Left ventricle myocardium inferior (tissue), 1 donor: ENCODE measurements around the gene GPR183. TPM values are rescaled to one million over a fixed set of nuclear protein-coding genes. Genes with fewer than 3 reads are reported as not detected.
A peak's percentile ranks its signal among the peaks of the same experiment; 100 is the strongest.

ENCODE experiments used
- DNase-seq: peaks from one replicate; pipeline ENCODE4 v3.0.0-alpha.2; 2020
- H3K27ac ChIP-seq: fragments of 200-600 bp; replicated peaks from 2 replicates; pipeline ENCODE4 v1.8.0; 2021
- H3K27me3 ChIP-seq: fragments of 200-600 bp; 2 replicates; pipeline ENCODE4 v1.8.0; 2021; ENCODE audit warnings: low read depth
- H3K36me3 ChIP-seq: fragments of 200-600 bp; 2 replicates; pipeline ENCODE4 v1.8.0; 2021
- H3K4me1 ChIP-seq: fragments of 200-600 bp; 2 replicates; pipeline ENCODE4 v1.8.0; 2021
- H3K4me3 ChIP-seq: fragments of 200-600 bp; 2 replicates; pipeline ENCODE4 v1.8.0; 2021; ENCODE audit warnings: mild to moderate bottlenecking, moderate library complexity
- H3K9me3 ChIP-seq: fragments of 200-600 bp; replicated peaks from 2 replicates; pipeline ENCODE4 v1.8.0; 2021
- CTCF ChIP-seq: fragments of 200-600 bp; IDR thresholded peaks from 2 replicates; pipeline ENCODE4 v1.8.0; 2021; ENCODE audit warnings: antibody characterized with exemption, mild to moderate bottlenecking, borderline replicate concordance
- intact Hi-C: fragments of 100-400 bp; cut with micrococcal nuclease; formaldehyde crosslinking; loops from one replicate; pipeline ENCODE4 v1.11.0; 2022
- long read RNA-seq: library from polyadenylated mRNA; unstranded; transcript quantifications from one replicate; pipeline ENCODE4 v2.0.0, GENCODE V29; 2021
- total RNA-seq: library from RNA; stranded (reverse); fragmentation: NEBNext Ultra II Directional; extraction: Animal tissue kit (Norgen Biotek cat#: 25700); gene quantifications from one replicate; pipeline ENCODE4 v1.2.1, GENCODE V29; 2021
- donor health status: DM: no; HTN: yes; CAD: no; lungs with severe emphysema.

Gene GPR183, protein sequence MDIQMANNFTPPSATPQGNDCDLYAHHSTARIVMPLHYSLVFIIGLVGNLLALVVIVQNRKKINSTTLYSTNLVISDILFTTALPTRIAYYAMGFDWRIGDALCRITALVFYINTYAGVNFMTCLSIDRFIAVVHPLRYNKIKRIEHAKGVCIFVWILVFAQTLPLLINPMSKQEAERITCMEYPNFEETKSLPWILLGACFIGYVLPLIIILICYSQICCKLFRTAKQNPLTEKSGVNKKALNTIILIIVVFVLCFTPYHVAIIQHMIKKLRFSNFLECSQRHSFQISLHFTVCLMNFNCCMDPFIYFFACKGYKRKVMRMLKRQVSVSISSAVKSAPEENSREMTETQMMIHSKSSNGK
- 1.7 TPM for total RNA-seq
- long read RNA-seq, partial matches to known transcripts: 0 of 4 reads
- long read RNA-seq, other reads (novel, unspliced or antisense): 0 of 4 reads

DNA sequence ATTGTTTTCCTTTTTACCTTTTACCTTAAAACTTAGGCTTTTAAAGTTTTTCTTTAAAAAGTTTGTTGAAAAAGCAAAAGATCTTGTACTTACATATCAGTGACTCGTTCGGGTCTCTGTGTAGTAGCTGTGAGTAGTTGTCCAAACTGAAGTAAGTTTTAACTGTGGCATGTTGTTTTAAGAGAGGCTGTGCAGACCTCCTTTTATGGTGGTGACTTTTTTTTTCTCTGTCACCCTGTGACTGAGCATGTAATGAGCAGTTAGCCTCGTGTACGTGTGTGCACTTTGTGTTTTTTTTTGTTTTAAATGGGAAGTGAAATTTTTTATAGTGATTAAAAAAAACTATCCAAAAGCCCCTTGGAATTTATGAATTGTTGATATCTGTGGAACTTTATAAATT is at the start of gene GPR183:
TSS of gene GPR183 (minus strand) at position 153 of the 400 bp plus-strand sequence. CDS start 11,254 bp downstream, outside the sequence.
- H3K27ac ChIP-seq: peak within 1 kb of the TSS; percentile 25

DNA sequence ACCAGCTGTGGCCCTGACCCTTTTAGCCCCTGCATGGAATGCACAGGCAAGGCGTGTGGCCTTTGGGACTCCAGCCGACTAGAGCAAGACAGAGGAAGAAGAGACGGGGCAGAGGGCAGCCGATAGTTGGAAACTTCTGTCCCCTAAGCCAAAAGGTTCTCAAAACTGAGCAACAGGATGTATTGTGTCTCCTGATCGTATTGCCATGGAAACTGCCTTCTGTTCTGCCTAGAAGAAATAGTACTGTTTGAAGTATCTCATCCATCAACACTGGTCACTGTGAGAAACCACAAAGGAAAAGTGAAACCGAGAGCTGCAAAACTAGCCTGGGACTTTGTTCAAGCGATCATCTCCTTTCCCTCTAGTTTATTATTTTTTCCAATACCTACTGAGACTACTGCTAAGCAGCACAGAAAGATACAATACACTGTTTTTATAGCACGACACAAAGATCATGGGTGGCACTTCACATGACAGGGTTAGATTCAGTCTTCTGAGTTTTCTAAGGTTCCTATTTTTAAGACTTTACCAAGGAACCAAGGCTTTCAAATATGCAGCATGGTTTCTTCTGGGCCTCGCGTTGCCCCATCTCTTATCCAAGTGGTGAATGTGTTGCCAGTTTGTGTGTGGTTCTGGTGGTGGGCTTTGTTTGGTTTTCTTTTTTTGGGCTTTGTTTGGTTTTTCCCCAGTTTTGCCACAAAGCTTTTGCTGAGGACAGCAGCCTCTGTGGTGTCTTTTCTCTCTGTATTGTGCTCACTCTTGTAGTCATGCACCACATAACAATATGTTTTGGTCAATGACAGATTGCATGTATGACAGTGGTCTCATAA is 49.3 kb upstream of the GPR183 start:
- intact Hi-C loops: no loop called here
- Histone ChIP-seq H3K27me3 (no peaks in the 10 kb centered on the region), H3K27ac (peak overlapping the region; percentile 63), H3K36me3 (peaks cover 29% of the 10 kb centered on the region), H3K4me1 (peaks cover 25% of the 10 kb centered on the region), H3K9me3 (no peaks in the 10 kb centered on the region), H3K4me3 (peak overlapping the region; percentile 51)
- DNase-seq: no peak
- TF ChIP-seq CTCF: no peak

More for the DNA sequence above, at the start of gene GPR183:
- Histone ChIP-seq H3K36me3 (peaks cover 2% of the 10 kb centered on the region), H3K4me3 (peak within 1 kb of the TSS; percentile 16), H3K9me3 (no peaks in the 10 kb centered on the region), H3K4me1 (peaks cover 25% of the 10 kb centered on the region), H3K27me3 (no peaks in the 10 kb centered on the region)
- no peak for DNase-seq
- no peak for TF ChIP-seq CTCF
- intact Hi-C loops: no loop called here

GRCh38 chr13:99356012-99356261 is 48.7 kb upstream of the GPR183 start:
- peak overlapping the region; percentile 63 for H3K27ac ChIP-seq
- intact Hi-C loops: no loop called here
- no peaks in the 10 kb centered on the region for H3K9me3 ChIP-seq
- peaks cover 25% of the 10 kb centered on the region for H3K4me1 ChIP-seq
- TF ChIP-seq CTCF: no peak
- H3K36me3 ChIP-seq: peaks cover 34% of the 10 kb centered on the region
- no peak for DNase-seq
- peak overlapping the region; percentile 51 for H3K4me3 ChIP-seq
- no peaks in the 10 kb centered on the region for H3K27me3 ChIP-seq

DNA sequence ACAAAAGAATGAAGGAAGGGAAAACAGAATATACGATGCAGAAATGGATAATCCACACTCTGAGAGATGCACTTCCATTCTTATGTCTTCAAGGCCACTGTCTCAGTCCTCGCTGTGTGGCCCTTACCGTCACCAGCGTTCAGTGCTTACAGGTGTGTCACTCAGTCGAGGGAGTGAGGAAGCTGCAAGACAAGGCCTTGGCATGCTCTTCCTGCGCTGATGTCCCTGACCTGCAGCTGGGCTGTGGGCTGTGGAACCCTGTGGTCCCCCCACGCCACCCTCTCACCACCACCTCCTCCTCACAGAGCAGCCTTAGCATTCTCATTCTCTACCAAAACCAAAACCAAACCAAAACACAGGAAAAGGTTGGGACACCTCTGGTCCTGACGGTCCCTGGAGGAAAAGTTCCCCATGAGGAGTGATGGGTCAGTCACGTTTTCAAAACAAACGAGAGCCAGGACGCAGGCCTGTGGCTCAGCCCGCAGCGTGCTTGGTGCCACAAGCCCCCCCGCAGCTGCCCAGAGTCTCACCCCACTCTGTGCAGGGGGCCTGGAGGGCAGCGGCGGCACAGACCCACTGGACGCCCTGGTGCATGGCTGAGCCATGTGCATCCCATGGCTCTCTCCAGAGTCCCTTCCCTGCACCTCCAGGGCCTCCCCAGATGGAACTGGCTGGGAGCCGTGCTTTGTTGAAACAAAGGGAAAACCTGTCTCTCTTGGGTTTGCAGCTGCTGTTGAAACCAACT is 48.2 kb upstream of the GPR183 start:
- Histone ChIP-seq H3K4me3 (no peak overlapping the region), H3K4me1 (peaks cover 25% of the 10 kb centered on the region), H3K36me3 (peaks cover 35% of the 10 kb centered on the region), H3K9me3 (no peaks in the 10 kb centered on the region), H3K27ac (peak overlapping the region; percentile 63), H3K27me3 (no peaks in the 10 kb centered on the region)
- intact Hi-C loops: no loop called here
- DNase-seq: no peak
- TF ChIP-seq CTCF: no peak

DNA sequence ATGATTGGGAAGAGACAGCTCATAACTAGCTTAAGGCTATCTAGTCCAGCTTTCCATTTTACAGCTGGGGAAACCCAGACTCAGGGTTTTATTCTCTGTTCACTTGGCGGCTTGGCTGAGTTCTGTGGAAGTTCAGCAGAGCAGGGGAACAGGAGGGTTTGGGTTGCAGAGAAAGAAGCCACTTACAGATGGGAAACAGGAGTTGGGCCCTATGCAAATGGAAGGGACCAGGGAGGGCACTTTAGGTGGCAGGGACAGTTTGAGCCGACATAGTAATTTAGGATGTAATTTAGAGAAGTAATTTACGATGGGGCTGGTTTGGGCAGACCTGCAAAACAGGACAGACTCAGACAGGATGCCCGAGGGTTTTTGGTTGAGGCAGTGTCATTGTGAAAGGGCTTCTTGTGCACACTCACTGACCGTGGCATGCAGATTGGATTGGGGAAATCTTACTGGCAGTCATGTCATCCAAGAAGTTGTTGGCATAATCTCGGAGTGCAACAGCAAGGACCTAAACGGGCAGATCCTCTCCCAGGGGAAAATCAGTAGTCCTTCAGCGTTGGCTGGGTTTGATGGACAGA is 47.3 kb upstream of the GPR183 start:
- H3K4me1 ChIP-seq: peaks cover 25% of the 10 kb centered on the region
- H3K9me3 ChIP-seq: no peaks in the 10 kb centered on the region
- H3K27ac ChIP-seq: no peak overlapping the region
- H3K4me3 ChIP-seq: no peak overlapping the region
- no peak for TF ChIP-seq CTCF
- no peaks in the 10 kb centered on the region for H3K27me3 ChIP-seq
- intact Hi-C loops: no loop called here
- DNase-seq: no peak
- H3K36me3 ChIP-seq: peaks cover 38% of the 10 kb centered on the region
